ENCODE data around the gene BTBD6. TPM values are rescaled to one million over a fixed set of nuclear protein-coding genes. Genes with fewer than 3 reads are reported as not detected.

BTBD6 gene
- total RNA-seq, 2 experiments from 2014 or later = 36.9 to 37.6 TPM

DNA sequence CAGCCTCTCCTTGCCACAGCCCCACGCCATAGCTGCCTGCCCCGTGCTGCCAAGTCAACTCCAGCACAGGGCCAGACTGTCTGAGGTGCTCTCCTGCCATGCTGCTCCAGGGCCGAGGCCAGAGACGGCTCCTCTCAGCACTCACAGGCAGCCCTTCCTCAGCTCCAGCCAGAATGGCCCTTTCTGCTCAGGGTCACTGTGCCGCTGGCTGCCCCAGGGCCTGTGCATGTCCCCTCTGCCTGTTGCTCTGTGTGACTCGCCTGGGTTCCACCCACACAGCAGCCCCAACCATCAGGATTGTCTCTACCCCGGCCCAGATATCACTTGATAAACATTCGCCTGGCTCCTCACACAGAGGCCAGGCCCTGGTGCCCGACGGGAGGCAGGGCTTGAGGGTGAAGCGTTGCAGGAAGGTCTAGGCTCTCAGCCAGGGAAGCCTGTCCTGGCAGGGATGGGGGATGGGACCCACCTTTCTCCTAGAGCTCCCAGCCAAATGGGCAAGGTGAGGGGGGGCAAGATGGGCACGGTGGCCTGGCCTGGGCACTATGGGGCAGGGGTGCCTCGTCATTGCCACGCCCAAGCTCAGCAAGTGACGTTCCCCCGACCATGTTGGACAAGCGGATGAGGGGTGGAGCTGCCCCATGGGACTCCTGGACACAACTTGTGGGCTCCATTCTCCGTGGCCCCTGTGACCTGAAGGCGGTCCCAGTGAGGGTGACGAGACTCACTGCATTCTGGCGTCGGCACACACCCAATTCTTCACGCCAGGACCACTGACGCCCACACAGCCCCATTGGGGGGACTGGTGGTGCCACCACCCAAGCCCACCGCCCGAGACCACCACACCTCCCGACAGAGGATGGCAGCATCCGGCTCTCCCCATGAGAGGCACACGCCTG is 27.4 kb upstream of the BTBD6 start:
- intact Hi-C loops (cut with DNase I, micrococcal nuclease) = no loop called here
- no peaks in the 10 kb centered on the region for H3K4me1 Mint-ChIP-seq (ENCODE audit: low read depth)
- no peak overlapping the region for H3K27ac Mint-ChIP-seq
- CTCF ChIA-PET = no interaction called here
- POLR2A ChIA-PET = no interaction called here
- Histone ChIP-seq H3K27me3 (ENCODE audit: control insufficient read depth in 1 of 2, insufficient read depth in 2 of 2, low read length in 2 of 2) (no peaks in the 10 kb centered on the region), H3K4me3 (ENCODE audit: low read length) (no peak overlapping the region), H3K9me3 (ENCODE audit: control insufficient read depth in 1 of 2, insufficient read depth in 1 of 2, low read length in 2 of 2) (no peaks in the 10 kb centered on the region), H3K27ac (ENCODE audit: low read depth in 1 of 2, low read length in 2 of 2) (no peak overlapping the region), H3K36me3 (ENCODE audit: insufficient read depth, low read length) (peaks cover 80% of the 10 kb centered on the region), H3K4me1 (ENCODE audit: insufficient read depth, low read length) (no peaks in the 10 kb centered on the region)
- DNase-seq = no peak
- H3K9me3 Mint-ChIP-seq = no peaks in the 10 kb centered on the region
- TF ChIP-seq, protein P1, sequence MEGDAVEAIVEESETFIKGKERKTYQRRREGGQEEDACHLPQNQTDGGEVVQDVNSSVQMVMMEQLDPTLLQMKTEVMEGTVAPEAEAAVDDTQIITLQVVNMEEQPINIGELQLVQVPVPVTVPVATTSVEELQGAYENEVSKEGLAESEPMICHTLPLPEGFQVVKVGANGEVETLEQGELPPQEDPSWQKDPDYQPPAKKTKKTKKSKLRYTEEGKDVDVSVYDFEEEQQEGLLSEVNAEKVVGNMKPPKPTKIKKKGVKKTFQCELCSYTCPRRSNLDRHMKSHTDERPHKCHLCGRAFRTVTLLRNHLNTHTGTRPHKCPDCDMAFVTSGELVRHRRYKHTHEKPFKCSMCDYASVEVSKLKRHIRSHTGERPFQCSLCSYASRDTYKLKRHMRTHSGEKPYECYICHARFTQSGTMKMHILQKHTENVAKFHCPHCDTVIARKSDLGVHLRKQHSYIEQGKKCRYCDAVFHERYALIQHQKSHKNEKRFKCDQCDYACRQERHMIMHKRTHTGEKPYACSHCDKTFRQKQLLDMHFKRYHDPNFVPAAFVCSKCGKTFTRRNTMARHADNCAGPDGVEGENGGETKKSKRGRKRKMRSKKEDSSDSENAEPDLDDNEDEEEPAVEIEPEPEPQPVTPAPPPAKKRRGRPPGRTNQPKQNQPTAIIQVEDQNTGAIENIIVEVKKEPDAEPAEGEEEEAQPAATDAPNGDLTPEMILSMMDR (IDR thresholded peaks at IDR 0.05) = no peak
- ATAC-seq (ENCODE audit: poor library complexity) = no peak
- no peak overlapping the region for H3K4me3 Mint-ChIP-seq
- H3K36me3 Mint-ChIP-seq (ENCODE audit: low read depth) = peaks cover 54% of the 10 kb centered on the region
- H3K27me3 Mint-ChIP-seq = no peaks in the 10 kb centered on the region

DNA sequence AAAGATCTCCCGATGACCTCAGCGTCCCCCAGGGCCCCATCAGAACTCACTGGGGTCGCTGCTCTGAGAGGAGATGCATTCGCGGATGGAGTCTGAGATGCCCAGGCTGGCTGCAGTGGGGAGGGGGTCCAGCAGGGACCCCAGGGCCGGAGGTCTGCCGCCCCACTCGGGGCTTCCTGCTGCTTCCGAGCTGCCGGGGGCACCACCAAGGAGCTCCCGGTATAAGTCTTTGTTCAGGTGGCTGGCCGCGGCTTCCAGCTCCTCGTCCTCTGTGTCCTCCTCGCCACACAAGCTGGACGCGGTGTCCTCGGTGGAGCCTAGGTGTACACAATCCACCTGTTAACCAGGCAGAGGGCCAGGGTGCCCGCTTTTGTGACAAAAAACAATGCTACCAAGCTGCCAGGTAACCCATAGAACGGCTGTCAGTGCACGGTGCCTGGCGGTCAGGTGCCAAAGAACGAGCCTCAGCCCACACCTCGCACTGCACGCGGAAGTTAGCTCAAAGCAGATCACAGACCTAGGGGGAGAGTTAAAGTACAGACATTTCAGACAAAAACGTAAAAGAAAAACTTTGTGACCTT is 26.6 kb upstream of the BTBD6 start:
- peaks cover 58% of the 10 kb centered on the region for H3K36me3 Mint-ChIP-seq (ENCODE audit: low read depth)
- POLR2A ChIA-PET = no interaction called here

DNA sequence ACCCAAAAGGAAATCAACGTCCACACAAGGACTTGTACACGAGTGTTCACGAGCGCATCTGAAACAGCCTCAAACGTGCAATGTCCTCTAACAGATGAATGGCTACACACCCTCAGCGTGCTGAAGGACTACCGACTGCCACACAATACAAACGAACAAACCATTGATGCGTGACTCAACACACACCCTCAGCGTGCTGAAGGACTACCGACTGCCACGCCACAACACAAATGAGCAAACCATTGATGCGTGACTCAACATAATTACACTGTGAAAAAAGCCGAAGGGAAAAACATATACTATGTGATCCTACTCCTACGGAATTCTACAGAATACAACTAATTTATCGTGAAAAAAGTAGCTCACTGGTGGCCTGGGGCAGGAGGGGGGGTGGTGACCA is 25.1 kb upstream of the BTBD6 start:
- ChIA-PET CTCF (no interaction called here), POLR2A (no interaction called here)
- no peak for DNase-seq
- Histone ChIP-seq H3K9me3 (ENCODE audit: control insufficient read depth in 1 of 2, insufficient read depth in 1 of 2, low read length in 2 of 2) (no peaks in the 10 kb centered on the region), H3K36me3 (ENCODE audit: insufficient read depth, low read length) (peaks cover 70% of the 10 kb centered on the region), H3K27ac (ENCODE audit: low read depth in 1 of 2, low read length in 2 of 2) (no peak overlapping the region), H3K4me3 (ENCODE audit: low read length) (no peak overlapping the region), H3K4me1 (ENCODE audit: insufficient read depth, low read length) (no peaks in the 10 kb centered on the region), H3K27me3 (ENCODE audit: control insufficient read depth in 1 of 2, insufficient read depth in 2 of 2, low read length in 2 of 2) (no peaks in the 10 kb centered on the region)
- no peaks in the 10 kb centered on the region for H3K27me3 Mint-ChIP-seq
- H3K27ac Mint-ChIP-seq = no peak overlapping the region
- no peak for ATAC-seq (ENCODE audit: poor library complexity)
- peaks cover 69% of the 10 kb centered on the region for H3K36me3 Mint-ChIP-seq (ENCODE audit: low read depth)
- H3K4me3 Mint-ChIP-seq = no peak overlapping the region
- intact Hi-C loops (cut with DNase I, micrococcal nuclease) = no loop called here
- TF ChIP-seq, protein P1 (IDR thresholded peaks at IDR 0.05) = no peak
- H3K9me3 Mint-ChIP-seq = no peaks in the 10 kb centered on the region
- H3K4me1 Mint-ChIP-seq (ENCODE audit: low read depth) = no peaks in the 10 kb centered on the region

More for the DNA sequence above, 26.6 kb upstream of the BTBD6 start:
- Mint-ChIP-seq H3K9me3 (no peaks in the 10 kb centered on the region), H3K27me3 (no peaks in the 10 kb centered on the region), H3K4me1 (ENCODE audit: low read depth) (no peaks in the 10 kb centered on the region), H3K4me3 (no peak overlapping the region), H3K27ac (no peak overlapping the region)
- Histone ChIP-seq H3K27me3 (ENCODE audit: control insufficient read depth in 1 of 2, insufficient read depth in 2 of 2, low read length in 2 of 2) (no peaks in the 10 kb centered on the region), H3K27ac (ENCODE audit: low read depth in 1 of 2, low read length in 2 of 2) (no peak overlapping the region), H3K4me1 (ENCODE audit: insufficient read depth, low read length) (no peaks in the 10 kb centered on the region), H3K9me3 (ENCODE audit: control insufficient read depth in 1 of 2, insufficient read depth in 1 of 2, low read length in 2 of 2) (no peaks in the 10 kb centered on the region), H3K36me3 (ENCODE audit: insufficient read depth, low read length) (peaks cover 80% of the 10 kb centered on the region), H3K4me3 (ENCODE audit: low read length) (no peak overlapping the region)
- DNase-seq = no peak
- no peak for ATAC-seq (ENCODE audit: poor library complexity)
- intact Hi-C loops (cut with DNase I, micrococcal nuclease) = no loop called here
- CTCF ChIA-PET = no interaction called here
- TF ChIP-seq, protein P1 (IDR thresholded peaks at IDR 0.05) = no peak
